PC-3 (cell line): ENCODE data around the gene JOSD1. TPM values are rescaled to one million over a fixed set of nuclear protein-coding genes. Genes with fewer than 3 reads are reported as not detected.

Experiments
- ATAC-seq: fragments of 200-7000 bp; cut with Tn5 transposase; 2 replicates; pipeline ENCODE4 v1.9.1; 2020; ENCODE audit warnings: mild to moderate bottlenecking, moderate library complexity
- Bru-seq: library from RNA; stranded (reverse); fragments of 400-500 nt; gene quantifications from one replicate; lab custom pipeline; 2021; lab: Mats Ljungman, UMichigan
- BruChase-seq, 2 experiments: library from RNA; stranded (reverse); fragments of 400-500 nt; gene quantifications; one replicate each; lab custom pipeline; 2021; lab: Mats Ljungman, UMichigan
- BruUV-seq: library from RNA; stranded (reverse); fragments of 400-500 nt; replicated peaks from 2 replicates; lab custom pipeline; 2021; lab: Mats Ljungman, UMichigan
- CTCF ChIA-PET: fragments of 300-600 bp; sonication (Branson Sonifier 250); formaldehyde crosslinking; loops from one replicate; lab custom pipeline; 2022; ENCODE audit warnings: antibody characterized with exemption; lab: Charles Lee
- POLR2A ChIA-PET: fragments of 300-600 bp; sonication (Branson Sonifier 250); formaldehyde crosslinking; loops from one replicate; lab custom pipeline; 2022; ENCODE audit warnings: antibody characterized with exemption; ENCODE audit not compliant: unreplicated experiment; lab: Charles Lee
- DNase-seq: peaks from one replicate; pipeline ENCODE4 v3.0.0-alpha.2; 2015
- H2AFZ ChIP-seq: fragments of 300-600 bp; sonication (generic); 2 replicates; pipeline ENCODE4 v1.6.0; 2016; ENCODE audit warnings: antibody characterized with exemption, low read length
- H3F3A ChIP-seq: fragments of 300-600 bp; sonication (generic); one replicate; pipeline ENCODE4 v1.6.0; 2017; ENCODE audit warnings: antibody characterized with exemption, low read length, control low read depth, mild to moderate bottlenecking; ENCODE audit not compliant: unreplicated experiment
- H3K27ac ChIP-seq: fragments of 300-600 bp; sonication (generic); 2 replicates; pipeline ENCODE4 v1.5.1; 2016; ENCODE audit warnings: mild to moderate bottlenecking, low read length
- H3K27me3 ChIP-seq: fragments of 300-600 bp; sonication (generic); 2 replicates; pipeline ENCODE4 v1.6.1; 2016; ENCODE audit warnings: low read length, mixed read lengths
- H3K36me3 ChIP-seq: fragments of 300-600 bp; sonication (generic); 2 replicates; pipeline ENCODE4 v1.6.1; 2016; ENCODE audit warnings: low read depth, mixed run types, low read length, mixed read lengths
- H3K4me1 ChIP-seq: fragments of 300-600 bp; sonication (generic); 2 replicates; pipeline ENCODE4 v1.5.1; 2016; ENCODE audit warnings: low read length; ENCODE audit not compliant: insufficient read depth
- H3K4me2 ChIP-seq: fragments of 300-600 bp; sonication (generic); 2 replicates; pipeline ENCODE4 v1.6.0; 2016; ENCODE audit warnings: low read length
- H3K4me3 ChIP-seq: fragments of 300-600 bp; sonication (generic); 2 replicates; pipeline ENCODE4 v1.5.1; 2016; ENCODE audit warnings: mild to moderate bottlenecking, low read length, mixed read lengths
- H3K79me2 ChIP-seq: fragments of 300-600 bp; sonication (generic); 2 replicates; pipeline ENCODE4 v1.6.1; 2017; ENCODE audit warnings: low read length, mixed read lengths
- H3K9ac ChIP-seq: fragments of 300-600 bp; sonication (generic); 2 replicates; pipeline ENCODE4 v1.6.0; 2016; ENCODE audit warnings: mild to moderate bottlenecking, low read length
- H3K9me2 ChIP-seq: fragments of 300-600 bp; sonication (generic); replicated peaks from 2 replicates; pipeline ENCODE4 v1.6.1; 2016; ENCODE audit warnings: mixed run types, low read length, mixed read lengths
- H3K9me3 ChIP-seq: fragments of 300-600 bp; sonication (generic); 2 replicates; pipeline ENCODE4 v1.6.1; 2016; ENCODE audit warnings: low read length, mixed read lengths
- H4K20me1 ChIP-seq: fragments of 300-600 bp; sonication (generic); 2 replicates; pipeline ENCODE4 v1.6.1; 2016; ENCODE audit warnings: low read length, mixed read lengths
- CTCF ChIP-seq: fragments of 300-600 bp; sonication (generic); conservative IDR thresholded peaks from 2 replicates; pipeline ENCODE4 v1.5.1; 2017; ENCODE audit warnings: antibody characterized with exemption, low read depth, mild to moderate bottlenecking, low read length
- EZH2 ChIP-seq: fragments of 300-600 bp; sonication (generic); IDR thresholded peaks from one replicate; pipeline ENCODE4 v1.6.1; 2017; ENCODE audit warnings: antibody characterized with exemption, mild to moderate bottlenecking, low read length; ENCODE audit not compliant: unreplicated experiment
- EZH2phosphoT487 ChIP-seq: fragments of 300-600 bp; sonication (generic); IDR thresholded peaks from 2 replicates; pipeline ENCODE4 v1.6.1; 2018; ENCODE audit warnings: mild to moderate bottlenecking, antibody characterized with exemption, low read length, borderline replicate concordance
- intact Hi-C: fragments of 100-400 bp; cut with micrococcal nuclease; formaldehyde crosslinking; loops from 2 replicates; pipeline ENCODE4 v1.9.0; 2023
- long read RNA-seq: library from polyadenylated mRNA; unstranded; transcript quantifications from one replicate; pipeline ENCODE4 v2.0.0, GENCODE V29; 2021; ENCODE audit not compliant: unreplicated experiment
- total RNA-seq: library from RNA; depleted of rRNA; stranded (reverse); fragments of >200 nt; gene quantifications from 2 replicates; pipeline ENCODE4 v1.2.3, GENCODE V29; 2014; rRNA removed

JOSD1 gene
- 37.5 and 40.3 TPM in 2 replicates for total RNA-seq
- Bru-seq, nascent RNA, result percentile 73 among the genes with signal in this experiment
- percentile 93 among the genes with signal in this experiment for BruChase-seq, experiment 1, labeled RNA remaining after a 6-hour chase
- BruChase-seq, experiment 2, labeled RNA remaining after a 2-hour chase, result percentile 85 among the genes with signal in this experiment
- long read RNA-seq, transcript JOSD1-207 (2 exons, 467 nt), result major isoform, 91 of 113 reads
- long read RNA-seq, partial matches to known transcripts, result 2 of 113 reads
- long read RNA-seq, other reads (novel, unspliced or antisense), result 19 of 113 reads

GRCh38 chr22:38700789-38701628 lies at the start of gene JOSD1:
Gene JOSD1, minus strand, starts transcription at chr22:38700943. Its CDS starts 956 bp downstream, at chr22:38699987.
- intact Hi-C loops, result no loop called here
- TF ChIP-seq EZH2 (no peak), EZH2phosphoT487 (peak; percentile 76)
- H3K79me2 ChIP-seq, result peaks cover 42% of the 10 kb centered on the region
- ChIA-PET CTCF (no interaction called here), POLR2A (no interaction called here)
- no peaks in the 10 kb centered on the region for H3K9me3 ChIP-seq
- no peaks in the 10 kb centered on the region for H3K27me3 ChIP-seq
- H2AFZ ChIP-seq, result peak within 1 kb of the TSS; percentile 58
- H3K4me3 ChIP-seq, result peak within 1 kb of the TSS; percentile 85
- TSS peak; percentile 69 for BruUV-seq
- peaks cover 14% of the 10 kb centered on the region for H3F3A ChIP-seq
- H3K9ac ChIP-seq, result peak within 1 kb of the TSS; percentile 97
- peaks cover 41% of the 10 kb centered on the region for H3K4me1 ChIP-seq
- peak within 1 kb of the TSS; percentile 94 for H3K4me2 ChIP-seq
- peak; percentile 23 for ATAC-seq
- peak; percentile 93 for DNase-seq
- peak within 1 kb of the TSS; percentile 92 for H3K27ac ChIP-seq
- no peaks in the 10 kb centered on the region for H3K36me3 ChIP-seq
- H4K20me1 ChIP-seq, result peaks cover 23% of the 10 kb centered on the region
- H3K9me2 ChIP-seq, result no peaks in the 10 kb centered on the region

- H3K9ac ChIP-seq, result no peak overlapping the region
- no peaks in the 10 kb centered on the region for H3F3A ChIP-seq
- POLR2A ChIA-PET, result no interaction called here
- peaks cover 11% of the 10 kb centered on the region for H3K79me2 ChIP-seq
- no peak for DNase-seq
- intact Hi-C loops, result no loop called here
- H3K4me1 ChIP-seq, result peaks cover 13% of the 10 kb centered on the region
- CTCF ChIA-PET, result no interaction called here
- BruUV-seq, result no TSS peak
- no peaks in the 10 kb centered on the region for H4K20me1 ChIP-seq
- H3K36me3 ChIP-seq, result no peaks in the 10 kb centered on the region
- H2AFZ ChIP-seq, result no peak overlapping the region
- no peaks in the 10 kb centered on the region for H3K9me3 ChIP-seq
- H3K27me3 ChIP-seq, result no peaks in the 10 kb centered on the region
- H3K9me2 ChIP-seq, result no peaks in the 10 kb centered on the region
- H3K4me3 ChIP-seq, result no peak overlapping the region
- TF ChIP-seq CTCF (no peak), EZH2 (no peak), EZH2phosphoT487 (no peak)
- no peak overlapping the region for H3K27ac ChIP-seq
- no peak overlapping the region for H3K4me2 ChIP-seq
- ATAC-seq, result no peak
These were observed 49.4 kb upstream of the JOSD1 start for GRCh38 chr22:38750104-38750503.

GRCh38 chr22:38748487-38749136 lies 47.9 kb upstream of the JOSD1 start:
- peaks cover 3% of the 10 kb centered on the region for H3K79me2 ChIP-seq
- H3K4me1 ChIP-seq, result peaks cover 2% of the 10 kb centered on the region
- H3K9me3 ChIP-seq, result no peaks in the 10 kb centered on the region
- intact Hi-C loops, result no loop called here
- no peak overlapping the region for H3K27ac ChIP-seq
- H3K27me3 ChIP-seq, result no peaks in the 10 kb centered on the region
- H3K9me2 ChIP-seq, result no peaks in the 10 kb centered on the region
- H3K4me2 ChIP-seq, result no peak overlapping the region
- POLR2A ChIA-PET, result no interaction called here
- no peaks in the 10 kb centered on the region for H4K20me1 ChIP-seq
- no peaks in the 10 kb centered on the region; the same call in 1 of the 2 replicates for H3K36me3 ChIP-seq
- DNase-seq (no peak), ATAC-seq (no peak)
- H3K4me3 ChIP-seq, result no peak overlapping the region
- no peak overlapping the region for H3K9ac ChIP-seq
- TF ChIP-seq EZH2, result no peak
- no peak for TF ChIP-seq CTCF
- TF ChIP-seq EZH2phosphoT487, result no peak
- no TSS peak for BruUV-seq
- CTCF ChIA-PET, result no interaction called here
- no peaks in the 10 kb centered on the region for H3F3A ChIP-seq
- no peak overlapping the region for H2AFZ ChIP-seq
